Fibroblast of lung (primary cell): ENCODE results near the gene CD320. TPM values are rescaled to one million over a fixed set of nuclear protein-coding genes. Genes with fewer than 3 reads are reported as not detected.

ENCODE experiments used
- DNase-seq, 2 donors: peaks; one replicate each; pipeline versions ENCODE4 v3.0.0 to v3.0.0-alpha.2; 2010; ENCODE audit warnings: low read depth in 2 of 2
- H2AFZ ChIP-seq: 2 replicates; pipeline ENCODE4 v1.5.1; 2012; ENCODE audit warnings: low read length, control low read depth, inconsistent platforms
- H3K27ac ChIP-seq: 2 replicates; pipeline ENCODE4 v1.5.1; 2011; ENCODE audit warnings: low read length, control low read depth; ENCODE audit not compliant: insufficient read depth
- H3K27me3 ChIP-seq: 2 replicates; pipeline ENCODE4 v1.5.1; 2011; ENCODE audit warnings: mild to moderate bottlenecking, low read length; ENCODE audit not compliant: control insufficient read depth, insufficient read depth
- H3K36me3 ChIP-seq: 2 replicates; pipeline ENCODE4 v1.5.1; 2011; ENCODE audit warnings: low read length; ENCODE audit not compliant: control insufficient read depth, insufficient read depth
- H3K4me1 ChIP-seq: 2 replicates; pipeline ENCODE4 v1.5.1; 2011; ENCODE audit warnings: low read length; ENCODE audit not compliant: control insufficient read depth, insufficient read depth; ENCODE audit errors: extremely low read depth
- H3K4me2 ChIP-seq: 2 replicates; pipeline ENCODE4 v1.5.1; 2011; ENCODE audit warnings: low read length, control low read depth; ENCODE audit not compliant: insufficient read depth; ENCODE audit errors: extremely low read depth
- H3K4me3 ChIP-seq, 4 experiments: fragments of 200-600 bp in 1 of 4; sonication (generic) in 1 of 4; replicated peaks in 1 of 4; 2 replicates each; pipeline ENCODE4 v1.5.1; 2011 to 2016; ENCODE audit warnings: low read length in 4 of 4, low read depth in 3 of 4, mild to moderate bottlenecking in 3 of 4, control low read depth in 2 of 4, inconsistent platforms in 1 of 4, mixed read lengths in 1 of 4; ENCODE audit not compliant: insufficient read depth in 1 of 4; ENCODE audit errors: control extremely low read depth in 1 of 4
- H3K79me2 ChIP-seq: 2 replicates; pipeline ENCODE4 v1.5.1; 2012; ENCODE audit warnings: mild to moderate bottlenecking, low read length, inconsistent platforms; ENCODE audit not compliant: control insufficient read depth, insufficient read depth
- H3K9ac ChIP-seq: 2 replicates; pipeline ENCODE4 v1.5.1; 2011; ENCODE audit warnings: mild to moderate bottlenecking, low read length, control low read depth; ENCODE audit not compliant: insufficient read depth
- H3K9me3 ChIP-seq: 2 replicates; pipeline ENCODE4 v1.5.1; 2012; ENCODE audit warnings: low read depth, low read length; ENCODE audit not compliant: control insufficient read depth, insufficient read depth
- H4K20me1 ChIP-seq: 2 replicates; pipeline ENCODE4 v1.5.1; 2011; ENCODE audit warnings: low read length; ENCODE audit not compliant: control insufficient read depth, insufficient read depth; ENCODE audit errors: extremely low read depth
- EZH2 ChIP-seq: IDR thresholded peaks from 2 replicates; pipeline ENCODE4 v1.5.1; 2012; ENCODE audit warnings: low read length, control low read depth, mild to moderate bottlenecking; ENCODE audit errors: missing control alignments
- polyA plus RNA-seq, 2 donors: library from polyadenylated mRNA; depleted of rRNA in 1 of 2; stranded (reverse) in 1 of 2; unstranded in 1 of 2; fragments of >200 nt; gene quantifications; 2 replicates each; pipeline ENCODE4 v1.2.1, GENCODE V29; 2011 to 2012; ENCODE audit warnings: missing spikeins in 1 of 2
- total RNA-seq: library from RNA; depleted of rRNA; stranded (reverse); fragments of >200 nt; gene quantifications from 2 replicates; pipeline ENCODE4 v1.2.1, GENCODE V29; 2014
- TF ChIP-seq, protein P1 (sequence below), 2 donors: IDR thresholded peaks in 1 of 2; conservative IDR thresholded peaks in 1 of 2; 1 replicate in 1 of 2; 2 replicates in 1 of 2; pipeline ENCODE4 v1.5.1; 2011 to 2012; ENCODE audit warnings: low read length in 2 of 2, control low read depth in 1 of 2, inconsistent platforms in 1 of 2, low read depth in 1 of 2, mild to moderate bottlenecking in 1 of 2

Gene CD320
- total and polyA plus RNA-seq, 2 donors (not counting 1 experiment from before 2014, with no cell fraction given), result 13.9 to 22.6 TPM

DNA sequence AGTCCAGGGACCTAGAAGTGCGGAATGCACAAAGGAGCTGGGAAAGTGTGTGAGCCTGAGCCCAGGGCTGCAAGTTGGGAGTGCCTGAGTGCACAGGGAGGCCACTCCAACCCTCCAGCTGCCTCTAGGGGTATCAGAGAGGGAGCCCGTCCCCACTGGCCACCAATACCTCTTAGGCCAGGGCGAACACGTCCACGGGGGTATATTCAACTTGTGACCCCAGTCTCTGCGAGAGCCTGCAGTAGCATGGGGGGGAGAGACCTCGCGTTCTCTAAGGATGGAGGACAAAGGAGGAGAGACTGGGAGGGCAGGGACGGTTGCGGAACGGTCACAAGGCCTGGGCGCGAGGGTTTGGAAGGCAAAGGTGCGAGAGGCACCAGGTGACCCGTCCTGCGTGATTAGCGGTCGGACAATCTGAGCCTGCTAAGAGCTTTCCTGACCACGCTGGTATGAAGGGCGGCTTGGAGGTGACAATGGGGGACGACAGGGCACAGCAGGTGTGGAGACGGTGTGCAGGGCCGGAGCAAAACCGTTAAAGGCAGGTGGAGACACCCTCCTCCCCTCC is 676 bp downstream of the CD320 start:
- Histone ChIP-seq H3K27me3 (no peaks in the 10 kb centered on the region), H3K4me1 (peaks cover 9% of the 10 kb centered on the region), H3K9me3 (no peaks in the 10 kb centered on the region), H3K79me2 (no peaks in the 10 kb centered on the region), H2AFZ (peak overlapping the region; percentile 52), H3K4me3 (peak overlapping the region; percentile 27 to 65 (median 48)), H3K4me2 (peak overlapping the region; percentile 87), H3K9ac (peak overlapping the region; percentile 65), H3K36me3 (peaks cover 7% of the 10 kb centered on the region), H4K20me1 (no peaks in the 10 kb centered on the region), H3K27ac (peak overlapping the region; percentile 61)
- TF ChIP-seq, protein P1, sequence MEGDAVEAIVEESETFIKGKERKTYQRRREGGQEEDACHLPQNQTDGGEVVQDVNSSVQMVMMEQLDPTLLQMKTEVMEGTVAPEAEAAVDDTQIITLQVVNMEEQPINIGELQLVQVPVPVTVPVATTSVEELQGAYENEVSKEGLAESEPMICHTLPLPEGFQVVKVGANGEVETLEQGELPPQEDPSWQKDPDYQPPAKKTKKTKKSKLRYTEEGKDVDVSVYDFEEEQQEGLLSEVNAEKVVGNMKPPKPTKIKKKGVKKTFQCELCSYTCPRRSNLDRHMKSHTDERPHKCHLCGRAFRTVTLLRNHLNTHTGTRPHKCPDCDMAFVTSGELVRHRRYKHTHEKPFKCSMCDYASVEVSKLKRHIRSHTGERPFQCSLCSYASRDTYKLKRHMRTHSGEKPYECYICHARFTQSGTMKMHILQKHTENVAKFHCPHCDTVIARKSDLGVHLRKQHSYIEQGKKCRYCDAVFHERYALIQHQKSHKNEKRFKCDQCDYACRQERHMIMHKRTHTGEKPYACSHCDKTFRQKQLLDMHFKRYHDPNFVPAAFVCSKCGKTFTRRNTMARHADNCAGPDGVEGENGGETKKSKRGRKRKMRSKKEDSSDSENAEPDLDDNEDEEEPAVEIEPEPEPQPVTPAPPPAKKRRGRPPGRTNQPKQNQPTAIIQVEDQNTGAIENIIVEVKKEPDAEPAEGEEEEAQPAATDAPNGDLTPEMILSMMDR (conservative IDR thresholded peaks at IDR 0.05 in 1 of 2, IDR thresholded peaks at IDR 0.05 in 1 of 2; ENCODE audit: low read depth in 1 of 2, low read length in 2 of 2), result no peak
- no peak for TF ChIP-seq EZH2
- no peak for DNase-seq

DNA sequence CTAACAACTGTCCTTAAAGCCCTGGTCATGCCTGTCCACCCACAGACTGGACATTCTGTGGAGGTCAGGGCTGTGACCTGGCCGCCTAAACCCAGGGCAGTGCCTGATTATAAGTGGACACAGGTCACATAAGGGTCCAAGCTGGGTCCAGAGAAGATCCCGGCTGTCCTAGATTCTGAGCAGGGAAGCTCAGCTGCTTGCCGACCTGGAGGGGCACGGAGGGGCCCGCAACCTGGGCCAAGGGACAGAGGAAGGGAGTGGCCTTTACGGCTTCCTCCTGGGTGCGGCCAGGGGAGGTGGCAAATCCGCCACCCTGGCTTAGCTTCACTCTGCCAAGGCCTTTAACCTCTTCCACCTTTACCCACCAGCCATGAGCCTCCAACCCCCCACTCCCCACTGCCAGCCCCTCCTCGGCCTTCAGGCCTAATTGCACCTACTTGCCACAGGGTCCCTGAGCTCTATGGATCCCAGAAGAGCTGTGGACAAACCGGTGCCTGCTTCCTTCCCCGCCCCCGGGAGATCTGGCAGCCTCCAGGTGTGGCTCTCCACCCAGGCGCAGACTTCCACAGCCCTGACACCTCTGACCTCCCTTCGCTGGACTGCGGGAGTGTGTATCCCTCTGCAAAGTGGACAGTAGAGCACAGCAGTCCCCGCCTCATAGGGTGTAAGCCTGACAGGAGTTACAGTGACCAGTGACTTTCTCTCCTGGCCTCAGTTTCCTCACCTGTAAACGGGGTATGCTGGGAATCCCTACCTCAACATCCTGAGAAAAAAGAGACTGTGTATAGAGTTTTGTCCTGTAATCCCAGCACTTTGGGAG is 1.7 kb downstream of the CD320 start:
- no peaks in the 10 kb centered on the region for H3K9me3 ChIP-seq
- H3K4me3 ChIP-seq, result no peak overlapping the region
- TF ChIP-seq, protein P1 (conservative IDR thresholded peaks at IDR 0.05 in 1 of 2, IDR thresholded peaks at IDR 0.05 in 1 of 2; ENCODE audit: low read depth in 1 of 2, low read length in 2 of 2), result no peak
- TF ChIP-seq EZH2, result no peak

DNA sequence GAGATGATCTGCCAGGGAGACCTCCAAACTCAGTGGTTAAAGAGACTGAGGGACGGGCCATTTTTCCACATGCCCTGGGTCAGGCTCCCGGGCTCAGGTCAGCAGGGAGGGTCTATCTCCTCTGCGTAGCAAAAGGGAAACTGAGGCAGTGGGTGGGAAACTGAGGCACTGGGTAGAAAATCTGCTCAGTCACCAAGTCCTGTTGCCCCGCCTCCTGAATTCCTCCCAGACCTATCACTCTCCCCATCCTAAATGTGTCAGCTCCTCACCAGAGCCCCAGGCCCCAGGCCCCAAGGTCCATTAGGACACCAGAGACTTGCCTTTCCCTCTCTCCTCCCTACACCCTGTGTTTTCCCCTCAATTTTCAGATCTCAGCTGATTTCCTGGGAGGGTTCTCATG is 2.4 kb downstream of the CD320 start:
- no peaks in the 10 kb centered on the region for H3K27me3 ChIP-seq
- H3K36me3 ChIP-seq, result peaks cover 5% of the 10 kb centered on the region
- no peaks in the 10 kb centered on the region for H4K20me1 ChIP-seq
- TF ChIP-seq, protein P1 (conservative IDR thresholded peaks at IDR 0.05 in 1 of 2, IDR thresholded peaks at IDR 0.05 in 1 of 2; ENCODE audit: low read depth in 1 of 2, low read length in 2 of 2), result no peak
- no peak for TF ChIP-seq EZH2
- H3K27ac ChIP-seq, result no peak overlapping the region
- H2AFZ ChIP-seq, result no peak overlapping the region
- H3K9ac ChIP-seq, result no peak overlapping the region
- no peaks in the 10 kb centered on the region for H3K9me3 ChIP-seq
- peaks cover 9% of the 10 kb centered on the region for H3K4me1 ChIP-seq
- H3K4me3 ChIP-seq, result no peak overlapping the region
- no peaks in the 10 kb centered on the region for H3K79me2 ChIP-seq
- H3K4me2 ChIP-seq, result no peak overlapping the region
- DNase-seq, result no peak

More for the DNA sequence above, 1.7 kb downstream of the CD320 start:
- Histone ChIP-seq H3K4me1 (peaks cover 9% of the 10 kb centered on the region), H4K20me1 (no peaks in the 10 kb centered on the region), H2AFZ (no peak overlapping the region), H3K36me3 (peaks cover 7% of the 10 kb centered on the region), H3K79me2 (no peaks in the 10 kb centered on the region), H3K9ac (no peak overlapping the region), H3K4me2 (no peak overlapping the region), H3K27me3 (no peaks in the 10 kb centered on the region), H3K27ac (no peak overlapping the region)
- no peak for DNase-seq
